Keratinocyte (primary cell): ENCODE measurements around the gene SMO. TPM values are rescaled to one million over a fixed set of nuclear protein-coding genes. Genes with fewer than 3 reads are reported as not detected.

Experiments used
- DNase-seq: peaks from one replicate; pipeline ENCODE4 v3.0.0-alpha.2; 2011; ENCODE audit warnings: low read depth, missing footprints, low spot score
- FAIRE-seq: peaks from 2 replicates; lab custom pipeline; 2011; peaks lifted over from hg19 to GRCh38; lab: Jason Lieb, UNC
- H2AFZ ChIP-seq: 2 replicates; pipeline ENCODE4 v1.6.0; 2012; ENCODE audit warnings: low read length, control low read depth, inconsistent platforms; ENCODE audit not compliant: control insufficient read depth
- H3K27ac ChIP-seq: 2 replicates; pipeline ENCODE4 v1.5.1; 2011; ENCODE audit warnings: low read length; ENCODE audit not compliant: control insufficient read depth, insufficient read depth
- H3K27me3 ChIP-seq: 3 replicates; pipeline ENCODE4 v1.6.0; 2011; ENCODE audit warnings: low read length; ENCODE audit not compliant: control insufficient read depth, insufficient read depth; ENCODE audit errors: extremely low read depth
- H3K36me3 ChIP-seq, 2 experiments: 2 replicates in 1 of 2; 3 replicates in 1 of 2; pipeline ENCODE4 v1.5.1; 2011; ENCODE audit warnings: low read length in 2 of 2, mild to moderate bottlenecking in 1 of 2; ENCODE audit not compliant: control insufficient read depth in 2 of 2, insufficient read depth in 2 of 2; ENCODE audit errors: extremely low read depth in 1 of 2
- H3K4me1 ChIP-seq: 3 replicates; pipeline ENCODE4 v1.5.1; 2011; ENCODE audit warnings: low read length; ENCODE audit not compliant: control insufficient read depth, insufficient read depth; ENCODE audit errors: extremely low read depth
- H3K4me2 ChIP-seq: 3 replicates; pipeline ENCODE4 v1.6.0; 2011; ENCODE audit warnings: low read depth, low read length; ENCODE audit not compliant: control insufficient read depth, insufficient read depth; ENCODE audit errors: extremely low read depth
- H3K4me3 ChIP-seq, 3 experiments: fragments of 200-600 bp in 1 of 3; sonication (generic) in 1 of 3; 2 replicates in 2 of 3; 3 replicates in 1 of 3; pipeline ENCODE4 v1.5.1; 2011 to 2016; ENCODE audit warnings: low read length in 3 of 3, mild to moderate bottlenecking in 3 of 3, control low read depth in 2 of 3, inconsistent platforms in 1 of 3, low read depth in 1 of 3, mixed read lengths in 1 of 3, mixed run types in 1 of 3, moderate library complexity in 1 of 3; ENCODE audit not compliant: control insufficient read depth in 2 of 3, insufficient read depth in 2 of 3; ENCODE audit errors: extremely low read depth in 1 of 3
- H3K79me2 ChIP-seq: 2 replicates; pipeline ENCODE4 v1.6.0; 2012; ENCODE audit warnings: low read length; ENCODE audit not compliant: control insufficient read depth, insufficient read depth
- H3K9ac ChIP-seq: 3 replicates; pipeline ENCODE4 v1.6.0; 2011; ENCODE audit warnings: low read length; ENCODE audit not compliant: control insufficient read depth, insufficient read depth; ENCODE audit errors: extremely low read depth
- H3K9me1 ChIP-seq: 3 replicates; pipeline ENCODE4 v1.6.0; 2011; ENCODE audit warnings: low read length; ENCODE audit not compliant: control insufficient read depth, insufficient read depth; ENCODE audit errors: extremely low read depth
- H3K9me3 ChIP-seq: 2 replicates; pipeline ENCODE4 v1.5.1; 2012; ENCODE audit warnings: low read depth, low read length; ENCODE audit not compliant: control insufficient read depth
- H4K20me1 ChIP-seq: 3 replicates; pipeline ENCODE4 v1.6.0; 2011; ENCODE audit warnings: low read length; ENCODE audit not compliant: control insufficient read depth, insufficient read depth; ENCODE audit errors: extremely low read depth
- EZH2 ChIP-seq: IDR thresholded peaks from one replicate; pipeline ENCODE4 v1.6.1; 2012; ENCODE audit warnings: inconsistent platforms, mild to moderate bottlenecking, low read length, moderate library complexity
- dilution Hi-C: fragments of 300-500 bp; cut with MboI; formaldehyde crosslinking; loops from one replicate; pipeline ENCODE4 v1.7.0; 2020; ENCODE audit warnings: low sequenced_read_pairs; ENCODE audit not compliant: extremely low pct_ligation_motif_present
- polyA plus RNA-seq, 5 experiments: library from polyadenylated mRNA; depleted of rRNA in 3 of 5; stranded (reverse) in 3 of 5; stranded (forward) in 1 of 5; unstranded in 1 of 5; fragments of >200 nt; gene quantifications; 1 replicate in 1 of 5; 2 replicates in 3 of 5; 3 replicates in 1 of 5; pipeline versions ENCODE4 v1.2.1 to v1.2.3, GENCODE V29; 2011 to 2012; ENCODE audit warnings: missing spikeins in 2 of 5, low read depth in 1 of 5, low replicate concordance in 1 of 5
- TF ChIP-seq, protein P1 (sequence below), 3 experiments: IDR thresholded peaks in 1 of 3; conservative IDR thresholded peaks in 1 of 3; optimal IDR thresholded peaks in 1 of 3; 2 replicates in 2 of 3; 3 replicates in 1 of 3; pipeline versions ENCODE3 to v1.5.1; 2011; ENCODE audit warnings: low read length in 3 of 3, mild to moderate bottlenecking in 3 of 3, moderate library complexity in 2 of 3, control low read depth in 1 of 3, inconsistent platforms in 1 of 3; ENCODE audit not compliant: insufficient read depth in 2 of 3; ENCODE audit errors: extremely low read depth in 1 of 3

The SMO gene
- polyA plus RNA-seq, 1 donor (not counting 4 experiments of a cell fraction or from before 2014, with no cell fraction given): 3.9 TPM

DNA sequence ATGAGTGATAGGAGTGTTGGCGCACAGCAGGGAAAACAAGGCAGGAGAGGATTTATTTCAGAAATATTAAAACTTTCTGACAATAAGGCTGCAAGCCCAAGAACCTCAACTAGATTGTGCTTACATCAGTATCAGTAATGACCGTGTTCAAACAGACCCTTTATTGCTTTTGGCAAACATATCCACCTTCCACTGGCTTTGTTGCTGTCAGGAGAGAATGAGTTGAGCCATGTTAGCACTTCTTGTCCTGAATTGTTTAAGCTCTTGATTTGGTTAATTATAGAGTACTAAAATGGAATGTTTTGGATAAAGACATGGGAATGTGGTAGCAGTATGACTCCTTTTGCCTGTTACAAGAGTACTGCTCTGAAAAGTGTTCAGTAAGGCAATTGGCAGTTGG is 40.2 kb downstream of the SMO start:
- no peak overlapping the region for H3K4me3 ChIP-seq
- DNase-seq (no peak), FAIRE-seq (no peak)
- H3K79me2 ChIP-seq: peaks cover 52% of the 10 kb centered on the region
- no peaks in the 10 kb centered on the region for H3K9me3 ChIP-seq
- H4K20me1 ChIP-seq: no peaks in the 10 kb centered on the region
- peaks cover 38% of the 10 kb centered on the region for H3K4me1 ChIP-seq
- H3K36me3 ChIP-seq: peaks cover 0 to 4% of the 10 kb centered on the region in 2 experiments
- no peak overlapping the region for H3K27ac ChIP-seq
- no peaks in the 10 kb centered on the region for H3K27me3 ChIP-seq
- no peak overlapping the region for H3K9ac ChIP-seq
- no peaks in the 10 kb centered on the region for H3K9me1 ChIP-seq
- no peak overlapping the region for H3K4me2 ChIP-seq
- no peak overlapping the region for H2AFZ ChIP-seq
- no peak for TF ChIP-seq EZH2
- TF ChIP-seq, protein P1, sequence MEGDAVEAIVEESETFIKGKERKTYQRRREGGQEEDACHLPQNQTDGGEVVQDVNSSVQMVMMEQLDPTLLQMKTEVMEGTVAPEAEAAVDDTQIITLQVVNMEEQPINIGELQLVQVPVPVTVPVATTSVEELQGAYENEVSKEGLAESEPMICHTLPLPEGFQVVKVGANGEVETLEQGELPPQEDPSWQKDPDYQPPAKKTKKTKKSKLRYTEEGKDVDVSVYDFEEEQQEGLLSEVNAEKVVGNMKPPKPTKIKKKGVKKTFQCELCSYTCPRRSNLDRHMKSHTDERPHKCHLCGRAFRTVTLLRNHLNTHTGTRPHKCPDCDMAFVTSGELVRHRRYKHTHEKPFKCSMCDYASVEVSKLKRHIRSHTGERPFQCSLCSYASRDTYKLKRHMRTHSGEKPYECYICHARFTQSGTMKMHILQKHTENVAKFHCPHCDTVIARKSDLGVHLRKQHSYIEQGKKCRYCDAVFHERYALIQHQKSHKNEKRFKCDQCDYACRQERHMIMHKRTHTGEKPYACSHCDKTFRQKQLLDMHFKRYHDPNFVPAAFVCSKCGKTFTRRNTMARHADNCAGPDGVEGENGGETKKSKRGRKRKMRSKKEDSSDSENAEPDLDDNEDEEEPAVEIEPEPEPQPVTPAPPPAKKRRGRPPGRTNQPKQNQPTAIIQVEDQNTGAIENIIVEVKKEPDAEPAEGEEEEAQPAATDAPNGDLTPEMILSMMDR (optimal IDR thresholded peaks at IDR 0.05 in 1 of 3, IDR thresholded peaks at IDR 0.05 in 1 of 3, conservative IDR thresholded peaks at IDR 0.05 in 1 of 3; ENCODE audit: extremely low read depth in 1 of 3, insufficient read depth in 2 of 3, low read length in 3 of 3): no peak
- dilution Hi-C loops: no loop called here

DNA sequence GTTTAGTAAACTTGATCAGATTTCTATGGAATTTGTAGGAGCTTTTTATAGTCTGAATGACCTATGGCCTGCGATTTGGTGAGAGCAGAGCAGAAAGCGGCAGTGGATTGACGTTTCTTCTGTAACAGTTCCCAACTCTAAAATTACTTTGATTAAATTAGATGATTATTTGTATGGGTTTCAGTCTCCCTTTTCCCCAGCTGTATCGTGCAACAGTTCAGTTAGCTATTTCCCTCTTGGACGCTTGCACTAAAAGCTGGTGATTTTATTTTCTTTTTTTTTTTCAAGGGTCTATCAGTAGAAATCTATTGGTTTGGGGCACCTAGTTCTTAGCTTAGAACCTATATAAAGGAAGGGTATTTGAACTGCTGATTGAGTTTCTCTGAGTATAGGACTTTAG is 43.2 kb downstream of the SMO start:
- Histone ChIP-seq H4K20me1 (peaks cover 6% of the 10 kb centered on the region), H3K9ac (no peak overlapping the region), H2AFZ (no peak overlapping the region), H3K27ac (no peak overlapping the region), H3K36me3 (peaks cover 0 to 4% of the 10 kb centered on the region in 2 experiments), H3K9me3 (no peaks in the 10 kb centered on the region), H3K79me2 (peaks cover 45% of the 10 kb centered on the region), H3K27me3 (no peaks in the 10 kb centered on the region), H3K4me3 (no peak overlapping the region), H3K9me1 (no peaks in the 10 kb centered on the region), H3K4me2 (no peak overlapping the region), H3K4me1 (peaks cover 29% of the 10 kb centered on the region)
- no peak for DNase-seq
- FAIRE-seq: no peak
- dilution Hi-C loops: no loop called here
- TF ChIP-seq, protein P1 (optimal IDR thresholded peaks at IDR 0.05 in 1 of 3, IDR thresholded peaks at IDR 0.05 in 1 of 3, conservative IDR thresholded peaks at IDR 0.05 in 1 of 3; ENCODE audit: extremely low read depth in 1 of 3, insufficient read depth in 2 of 3, low read length in 3 of 3): no peak
